NCI-H2196 (cell line): Measurements from ENCODE around the gene VLDLR.
A peak's percentile ranks its signal among the peaks of the same experiment; 100 is the strongest.

Experiments used
- DNase-seq: peaks from one replicate; lab custom pipeline; 2025; ENCODE audit not compliant: unreplicated experiment; lab: John Stamatoyannopoulos, UW

The VLDLR gene

DNA sequence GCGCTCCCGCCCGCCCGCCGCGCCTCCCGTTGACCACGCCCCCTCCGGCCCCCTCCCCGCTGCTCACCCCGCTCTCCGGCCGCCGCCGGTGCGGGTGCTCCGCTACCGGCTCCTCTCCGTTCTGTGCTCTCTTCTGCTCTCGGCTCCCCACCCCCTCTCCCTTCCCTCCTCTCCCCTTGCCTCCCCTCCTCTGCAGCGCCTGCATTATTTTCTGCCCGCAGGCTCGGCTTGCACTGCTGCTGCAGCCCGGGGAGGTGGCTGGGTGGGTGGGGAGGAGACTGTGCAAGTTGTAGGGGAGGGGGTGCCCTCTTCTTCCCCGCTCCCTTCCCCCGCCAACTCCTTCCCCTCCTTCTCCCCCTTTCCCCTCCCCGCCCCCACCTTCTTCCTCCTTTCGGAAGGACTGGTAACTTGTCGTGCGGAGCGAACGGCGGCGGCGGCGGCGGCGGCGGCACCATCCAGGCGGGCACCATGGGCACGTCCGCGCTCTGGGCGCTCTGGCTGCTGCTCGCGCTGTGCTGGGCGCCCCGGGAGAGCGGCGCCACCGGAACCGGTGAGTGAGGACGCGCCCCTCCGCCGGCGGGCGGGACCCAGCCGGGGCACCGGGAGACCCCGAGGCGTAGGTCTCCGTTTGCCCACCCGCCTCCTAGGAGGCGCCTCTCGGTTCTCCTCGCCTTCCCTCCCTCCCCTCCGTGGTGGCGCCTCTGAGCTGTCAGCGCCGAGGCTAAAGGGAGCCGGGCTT lies at the start of gene VLDLR:
VLDLR (plus strand) TSS at position 66 of the 739 bp plus-strand sequence; CDS start at position 469, 403 bp downstream.
- peak; percentile 88 for DNase-seq

DNA sequence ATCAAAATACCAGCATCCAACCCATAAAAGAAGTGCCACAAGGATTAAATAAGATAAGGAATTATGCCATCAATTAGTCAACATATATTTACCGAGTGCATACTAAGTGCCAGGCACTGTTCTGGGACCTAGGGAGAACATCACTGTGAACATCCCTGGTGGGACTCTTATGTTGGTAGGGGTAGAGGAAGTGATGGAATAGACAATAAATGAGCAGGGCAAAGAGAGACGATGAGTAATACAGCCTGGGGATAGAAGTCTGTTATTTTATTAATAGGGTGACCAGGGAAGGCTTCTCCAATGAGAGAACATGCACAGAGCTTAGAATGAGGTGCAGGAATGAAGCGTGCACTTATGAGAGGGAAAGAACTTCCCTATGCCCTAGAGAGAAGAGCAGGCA lies 47.4 kb upstream of the VLDLR start:
- DNase-seq, result no peak

DNA sequence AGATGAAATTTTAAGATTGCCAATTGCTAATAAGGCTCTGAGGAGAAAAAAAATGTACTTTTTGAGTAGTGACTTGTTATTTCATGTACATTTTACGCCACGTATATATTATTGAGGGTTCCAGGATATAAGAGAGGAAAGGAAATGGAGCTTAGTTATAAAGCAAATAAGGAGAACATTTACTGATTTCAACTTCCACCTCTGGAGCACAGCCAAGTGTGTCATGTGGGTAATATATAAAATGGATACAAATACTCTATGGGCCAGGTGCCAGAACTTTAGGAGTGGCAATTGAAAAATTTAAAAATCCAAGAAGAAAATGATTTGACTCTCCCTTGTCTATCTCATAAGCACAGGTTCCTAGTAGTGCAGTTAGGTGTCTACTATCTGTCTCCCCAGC lies 45.0 kb upstream of the VLDLR start:
- peak; percentile 53 for DNase-seq

GRCh38 chr9:2583308-2584013 lies 38.1 kb upstream of the VLDLR start:
- DNase-seq, result no peak

DNA sequence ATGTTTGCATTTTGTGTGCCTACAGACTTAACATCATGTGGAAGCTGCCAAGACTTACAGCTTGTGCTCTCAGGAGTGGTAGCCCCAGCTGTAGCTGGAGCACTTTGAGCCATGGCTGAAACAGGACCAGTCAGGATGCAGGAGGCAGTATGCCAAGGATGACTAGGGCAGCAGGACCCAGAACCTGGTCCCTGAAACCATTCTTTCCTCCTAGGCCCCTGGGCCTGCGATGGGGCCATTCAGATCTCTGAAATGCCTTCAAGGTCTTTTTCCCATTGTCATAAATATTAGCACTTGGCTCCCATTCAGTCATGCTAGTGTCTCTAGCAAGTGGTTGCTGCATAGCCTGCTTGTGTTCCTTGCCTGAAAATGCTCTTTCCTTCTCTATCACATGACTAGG lies 29.6 kb upstream of the VLDLR start:
- DNase-seq, result no peak

GRCh38 chr9:2593744-2594143 lies 27.8 kb upstream of the VLDLR start:
- DNase-seq, result no peak

DNA sequence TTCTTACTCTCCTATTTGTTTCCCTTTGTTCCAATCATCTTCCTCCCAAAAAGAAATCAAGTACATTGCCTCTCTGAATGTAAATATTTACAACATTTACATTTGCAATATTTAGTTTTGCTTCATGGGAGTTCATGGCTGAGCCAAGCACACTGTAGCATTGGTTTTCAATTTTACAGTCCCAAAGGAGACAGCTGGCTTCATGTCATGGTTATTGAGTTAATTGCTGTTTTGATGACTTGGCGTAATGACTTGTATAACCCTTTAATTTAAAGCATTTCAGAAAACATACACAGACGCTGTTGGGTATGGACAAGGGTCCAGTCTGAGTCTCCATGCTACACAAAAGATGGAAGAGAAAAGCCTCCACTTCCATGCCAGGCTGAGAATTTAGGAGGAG lies 25.6 kb upstream of the VLDLR start:
- no peak for DNase-seq

- DNase-seq, result peak; percentile 56
Measured at GRCh38 chr9:2597483-2597882, 24.1 kb upstream of the VLDLR start.

DNA sequence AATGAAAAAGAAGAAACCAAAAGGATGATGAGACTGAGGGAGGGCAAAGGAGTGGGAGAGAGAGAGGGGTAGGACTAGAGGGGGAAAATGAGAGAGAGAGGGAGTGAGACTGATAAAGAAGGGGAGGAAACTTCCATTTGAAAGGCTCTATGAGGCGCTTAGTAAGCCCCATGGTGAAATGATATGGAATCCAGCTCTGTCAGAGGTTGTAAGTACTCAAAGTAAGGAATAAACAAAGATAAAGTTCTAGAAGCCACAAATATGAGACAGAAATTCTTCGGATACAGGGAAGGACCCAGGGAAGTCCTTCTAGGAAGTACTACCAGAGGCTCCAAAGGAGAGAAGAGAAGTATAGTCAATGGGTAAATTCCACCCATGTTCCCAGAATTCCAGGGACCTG lies 21.7 kb upstream of the VLDLR start:
- DNase-seq, result no peak

GRCh38 chr9:2600307-2600706 lies 21.3 kb upstream of the VLDLR start:
- DNase-seq, result no peak

GRCh38 chr9:2601785-2602378 lies 19.7 kb upstream of the VLDLR start:
- DNase-seq, result no peak

GRCh38 chr9:2602704-2603116 lies 18.9 kb upstream of the VLDLR start:
- peak; percentile 45 for DNase-seq

- DNase-seq, result no peak
Measured at GRCh38 chr9:2603621-2604020, 18.0 kb upstream of the VLDLR start.

DNA sequence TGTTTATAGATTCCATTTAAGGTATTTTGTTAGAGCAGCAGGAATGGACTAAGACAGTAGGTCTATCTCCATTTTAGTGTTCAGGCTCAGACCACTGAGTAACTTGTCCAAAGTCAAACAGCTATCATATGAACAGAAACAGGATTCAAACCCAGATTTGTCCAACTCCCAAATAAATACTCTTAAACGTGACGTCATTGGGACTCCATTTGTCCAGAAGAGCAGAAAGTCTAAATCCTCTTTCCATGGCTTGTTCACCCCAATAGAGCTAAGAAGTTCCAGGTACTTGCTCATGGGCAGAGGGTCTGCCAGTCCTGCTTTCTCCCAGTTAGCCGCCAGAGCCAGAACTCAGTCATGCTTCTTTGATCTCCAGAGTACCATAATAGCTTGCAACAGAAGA lies 16.3 kb upstream of the VLDLR start:
- DNase-seq, result no peak

GRCh38 chr9:2608276-2608675 lies 13.3 kb upstream of the VLDLR start:
- DNase-seq, result no peak

DNA sequence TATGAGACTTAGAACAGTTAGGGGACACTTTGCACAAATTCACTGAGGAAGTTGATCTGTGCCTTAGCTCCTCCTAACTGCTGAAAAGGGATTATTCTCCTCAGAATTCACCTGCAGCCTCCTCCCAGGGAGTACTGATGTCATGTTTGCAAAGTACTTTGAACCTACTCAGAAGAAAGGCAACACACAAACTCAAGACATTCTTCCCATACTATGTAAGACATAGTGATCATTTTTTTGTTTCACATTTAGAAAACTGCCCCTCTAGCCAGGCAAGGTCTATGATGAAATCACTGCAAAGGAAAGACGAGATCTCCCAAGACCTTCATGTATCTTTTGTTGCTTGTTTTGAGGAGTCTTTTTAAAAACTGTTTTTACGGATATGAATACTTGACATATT lies 10.6 kb upstream of the VLDLR start:
- no peak for DNase-seq

GRCh38 chr9:2611961-2612360 lies 9.6 kb upstream of the VLDLR start:
- DNase-seq, result no peak

GRCh38 chr9:2613730-2614271 lies 7.8 kb upstream of the VLDLR start:
- peak; percentile 94 for DNase-seq

- no peak for DNase-seq
Measured at GRCh38 chr9:2615497-2615896, 6.1 kb upstream of the VLDLR start.

GRCh38 chr9:2616692-2617377 lies 4.8 kb upstream of the VLDLR start:
- DNase-seq, result no peak

DNA sequence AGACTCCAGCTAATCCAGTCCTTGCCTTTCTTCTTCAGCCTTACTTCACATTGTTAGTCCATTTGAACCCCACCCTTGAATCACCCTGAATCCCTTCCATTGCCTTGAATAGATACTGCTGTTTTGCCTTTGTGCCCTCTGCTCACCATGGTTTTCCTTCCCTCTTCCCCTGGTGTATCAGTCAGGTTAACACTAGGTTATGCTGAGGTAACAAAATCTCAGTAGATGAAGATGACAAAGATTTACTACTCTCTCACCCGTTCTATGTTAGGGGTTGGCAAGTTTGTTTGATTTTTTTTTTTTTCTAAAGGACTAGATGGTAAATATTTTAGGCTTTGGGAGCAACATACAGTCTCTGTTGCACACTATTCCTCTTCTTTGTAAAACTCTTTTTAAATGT lies 3.3 kb upstream of the VLDLR start:
- DNase-seq, result no peak
